Right atrium auricular region (tissue), 2 donors: Measurements from ENCODE around the gene RIMBP2. TPM values are rescaled to one million over a fixed set of nuclear protein-coding genes. Genes with fewer than 3 reads are reported as not detected.

ENCODE experiments used
- DNase-seq: peaks from one replicate; pipeline ENCODE4 v3.0.0-alpha.2; 2019; ENCODE audit warnings: low spot score
- H3K27ac ChIP-seq, 2 donors: fragments of 200-600 bp; sonication (generic); 1 replicate in 1 of 2; 2 replicates in 1 of 2; pipeline ENCODE4 v1.5.1; 2016 to 2019
- H3K27me3 ChIP-seq, 2 donors: fragments of 200-600 bp; sonication (generic); one replicate each; pipeline versions ENCODE4 v1.5.1 to v1.6.0; 2017 to 2019
- H3K36me3 ChIP-seq: fragments of 200-600 bp; sonication (generic); one replicate; pipeline ENCODE4 v1.5.1; 2016
- H3K4me1 ChIP-seq, 2 donors: fragments of 200-600 bp; sonication (generic); one replicate each; pipeline versions ENCODE4 v1.5.1 to v1.6.0; 2017 to 2019
- H3K4me3 ChIP-seq, 2 donors: fragments of 200-600 bp; sonication (generic); 1 replicate in 1 of 2; 2 replicates in 1 of 2; pipeline ENCODE4 v1.5.1; 2017 to 2019; ENCODE audit warnings: mild to moderate bottlenecking in 1 of 2, moderate library complexity in 1 of 2
- H3K9me3 ChIP-seq, 2 donors: fragments of 200-600 bp; sonication (generic); one replicate each; pipeline ENCODE4 v1.5.1; 2019
- total RNA-seq, 2 donors: library from RNA; depleted of rRNA; stranded (reverse); fragments of >200 nt; gene quantifications; one replicate each; pipeline ENCODE4 v1.1.0, GENCODE V29; 2016
- TF ChIP-seq, protein P1 (sequence below), 2 donors: fragments of 200-600 bp; sonication (generic); IDR thresholded peaks; one replicate each; pipeline ENCODE4 v1.5.1; 2019; ENCODE audit warnings: antibody characterized with exemption in 2 of 2

RIMBP2 gene
- total RNA-seq, 2 donors from 2014 or later, result 0.04 TPM; not detected in 1

DNA sequence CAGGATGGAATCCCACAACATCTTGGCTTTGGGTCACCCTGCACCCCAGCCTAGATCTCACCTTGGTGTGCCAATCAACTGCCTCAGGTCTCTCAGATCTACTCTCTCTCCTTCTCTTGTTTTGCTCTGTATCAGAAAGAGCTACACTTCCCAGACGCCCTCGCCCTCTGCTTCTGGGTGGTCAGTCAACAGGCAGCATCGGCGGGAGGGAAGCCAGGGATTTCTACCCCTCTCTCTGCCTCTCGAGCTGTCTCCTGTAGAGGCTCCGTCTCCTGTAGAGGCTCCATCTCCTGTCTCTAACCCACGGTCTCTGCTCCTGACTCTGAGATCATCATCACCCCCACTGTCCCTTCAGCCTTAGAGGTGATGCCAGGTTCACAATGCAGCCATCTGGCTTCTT is 226.8 kb downstream of the RIMBP2 start:
- no peak for DNase-seq
- no peaks in the 10 kb centered on the region for H3K36me3 ChIP-seq
- TF ChIP-seq, protein P1, sequence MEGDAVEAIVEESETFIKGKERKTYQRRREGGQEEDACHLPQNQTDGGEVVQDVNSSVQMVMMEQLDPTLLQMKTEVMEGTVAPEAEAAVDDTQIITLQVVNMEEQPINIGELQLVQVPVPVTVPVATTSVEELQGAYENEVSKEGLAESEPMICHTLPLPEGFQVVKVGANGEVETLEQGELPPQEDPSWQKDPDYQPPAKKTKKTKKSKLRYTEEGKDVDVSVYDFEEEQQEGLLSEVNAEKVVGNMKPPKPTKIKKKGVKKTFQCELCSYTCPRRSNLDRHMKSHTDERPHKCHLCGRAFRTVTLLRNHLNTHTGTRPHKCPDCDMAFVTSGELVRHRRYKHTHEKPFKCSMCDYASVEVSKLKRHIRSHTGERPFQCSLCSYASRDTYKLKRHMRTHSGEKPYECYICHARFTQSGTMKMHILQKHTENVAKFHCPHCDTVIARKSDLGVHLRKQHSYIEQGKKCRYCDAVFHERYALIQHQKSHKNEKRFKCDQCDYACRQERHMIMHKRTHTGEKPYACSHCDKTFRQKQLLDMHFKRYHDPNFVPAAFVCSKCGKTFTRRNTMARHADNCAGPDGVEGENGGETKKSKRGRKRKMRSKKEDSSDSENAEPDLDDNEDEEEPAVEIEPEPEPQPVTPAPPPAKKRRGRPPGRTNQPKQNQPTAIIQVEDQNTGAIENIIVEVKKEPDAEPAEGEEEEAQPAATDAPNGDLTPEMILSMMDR (IDR thresholded peaks at IDR 0.05), result no peak
- H3K27me3 ChIP-seq, result no peaks in the 10 kb centered on the region
- H3K4me3 ChIP-seq, result no peak overlapping the region
- H3K9me3 ChIP-seq, result no peaks in the 10 kb centered on the region
- H3K27ac ChIP-seq, result no peak overlapping the region
- H3K4me1 ChIP-seq, result peaks cover 0 to 6% of the 10 kb centered on the region in 2 donors

GRCh38 chr12:130488358-130488710 is 227.8 kb downstream of the RIMBP2 start:
- no peak for DNase-seq
- no peaks in the 10 kb centered on the region for H3K9me3 ChIP-seq
- H3K27ac ChIP-seq, result no peak overlapping the region
- H3K4me1 ChIP-seq, result peaks cover 0 to 6% of the 10 kb centered on the region in 2 donors
- H3K4me3 ChIP-seq, result no peak overlapping the region
- TF ChIP-seq, protein P1 (IDR thresholded peaks at IDR 0.05), result no peak
- H3K27me3 ChIP-seq, result no peaks in the 10 kb centered on the region
- H3K36me3 ChIP-seq, result no peaks in the 10 kb centered on the region

- Histone ChIP-seq H3K9me3 (no peaks in the 10 kb centered on the region), H3K27me3 (no peaks in the 10 kb centered on the region), H3K4me1 (peaks cover 0 to 6% of the 10 kb centered on the region in 2 donors), H3K4me3 (no peak overlapping the region), H3K27ac (no peak overlapping the region), H3K36me3 (no peaks in the 10 kb centered on the region)
- TF ChIP-seq, protein P1 (IDR thresholded peaks at IDR 0.05), result no peak
- no peak for DNase-seq
These were observed 228.3 kb downstream of the RIMBP2 start for GRCh38 chr12:130487636-130488357.

DNA sequence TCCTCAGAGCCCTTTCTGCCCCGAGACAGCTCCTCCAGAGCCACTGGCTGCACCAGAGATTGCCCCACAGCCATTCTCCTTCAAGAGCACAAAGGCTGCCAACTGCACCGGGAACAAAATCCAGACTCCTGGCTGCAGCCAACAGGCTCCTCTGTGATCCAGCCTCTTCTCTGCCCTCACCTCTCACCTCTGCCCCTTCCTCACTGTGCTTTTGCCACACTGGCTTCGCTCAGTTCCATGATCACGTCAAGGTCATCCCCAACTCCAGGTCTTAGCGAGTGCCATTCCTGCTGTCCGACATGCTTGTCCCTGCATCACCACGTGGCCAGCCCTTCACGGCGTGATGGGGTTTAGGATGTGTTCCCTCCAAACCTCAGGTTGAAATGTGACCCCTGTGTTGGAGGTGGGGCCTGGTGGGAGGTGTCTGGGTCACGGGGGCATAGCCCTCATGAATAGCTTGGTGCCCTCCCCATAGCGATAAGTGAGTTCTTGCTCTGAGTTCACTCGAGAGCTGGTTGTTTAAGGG is 229.1 kb downstream of the RIMBP2 start:
- Histone ChIP-seq H3K36me3 (no peaks in the 10 kb centered on the region), H3K27ac (no peak overlapping the region), H3K4me1 (peaks cover 0 to 6% of the 10 kb centered on the region in 2 donors), H3K4me3 (no peak overlapping the region), H3K9me3 (no peaks in the 10 kb centered on the region), H3K27me3 (no peaks in the 10 kb centered on the region)
- TF ChIP-seq, protein P1 (IDR thresholded peaks at IDR 0.05), result no peak
- no peak for DNase-seq

GRCh38 chr12:130486146-130486435 is 230.0 kb downstream of the RIMBP2 start:
- H3K36me3 ChIP-seq, result no peaks in the 10 kb centered on the region
- H3K4me1 ChIP-seq, result peaks cover 0 to 2% of the 10 kb centered on the region in 2 donors
- H3K27me3 ChIP-seq, result no peaks in the 10 kb centered on the region
- TF ChIP-seq, protein P1 (IDR thresholded peaks at IDR 0.05), result no peak
- H3K9me3 ChIP-seq, result no peaks in the 10 kb centered on the region
- no peak overlapping the region for H3K4me3 ChIP-seq
- no peak overlapping the region for H3K27ac ChIP-seq
- no peak for DNase-seq
